ENCODE data around the gene DBH.

DBH gene

DNA sequence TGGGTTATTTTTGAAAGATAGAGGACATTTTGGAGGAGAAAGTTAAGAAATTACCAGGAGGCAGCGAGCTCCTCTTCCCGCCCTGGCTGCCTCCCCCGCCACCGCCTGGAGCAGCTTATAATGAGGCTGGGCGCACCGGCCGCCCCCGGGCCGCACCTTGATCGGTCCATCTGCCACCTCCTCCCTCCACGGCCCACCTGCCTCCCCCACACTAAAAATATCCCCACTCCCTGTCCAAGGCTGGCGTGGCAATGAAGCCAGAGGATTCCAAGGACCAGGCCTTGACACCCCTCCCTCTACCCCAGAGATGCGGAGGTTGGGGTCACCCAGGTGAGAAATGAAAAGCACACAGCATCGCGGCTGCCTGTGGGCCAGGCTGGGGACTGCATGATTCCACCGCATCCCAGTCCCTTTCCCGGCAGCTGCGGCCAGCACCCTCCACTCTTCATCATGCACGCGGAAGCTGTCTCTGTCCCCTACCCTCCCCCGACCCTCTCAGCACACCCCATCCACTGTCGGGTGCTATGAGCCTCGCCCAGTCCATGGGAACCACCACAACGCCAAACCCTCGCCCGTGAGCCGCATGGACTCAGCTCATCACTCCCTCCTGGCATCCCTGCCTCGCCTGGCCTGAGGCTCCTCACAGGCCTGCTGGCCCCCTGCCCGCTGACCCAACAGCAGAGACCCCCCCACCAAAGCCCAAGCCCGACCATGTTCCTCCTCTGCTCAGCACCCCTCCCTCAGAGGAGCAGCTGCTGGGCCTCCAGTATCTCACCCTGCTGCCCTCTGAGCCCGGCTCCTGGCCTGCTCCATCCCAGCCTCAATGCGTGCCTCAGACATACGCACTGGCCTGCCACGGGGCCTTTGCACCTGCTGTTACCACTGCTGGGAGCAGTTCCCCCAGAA lies 51.9 kb downstream of the DBH start:
- H3K4me1 ChIP-seq (ENCODE audit: control insufficient read depth in 2 of 2, insufficient read depth in 2 of 2, low read length in 2 of 2) = peaks cover 0 to 3% of the 10 kb centered on the region in 2 donors
- no peak overlapping the region for H3K27ac ChIP-seq (ENCODE audit: low read depth in 2 of 2, low read length in 2 of 2)
- no peak overlapping the region for H3K9ac ChIP-seq (ENCODE audit: low read depth in 1 of 2, low read length in 2 of 2)
- no peaks in the 10 kb centered on the region for H3K27me3 ChIP-seq (ENCODE audit: control insufficient read depth in 2 of 2, insufficient read depth in 2 of 2, low read length in 2 of 2)
- H3K9me3 ChIP-seq (ENCODE audit: control insufficient read depth in 2 of 2, low read length in 2 of 2) = no peaks in the 10 kb centered on the region
- H3K36me3 ChIP-seq (ENCODE audit: control insufficient read depth in 2 of 2, insufficient read depth in 2 of 2, low read length in 2 of 2) = no peaks in the 10 kb centered on the region
- H3K4me3 ChIP-seq (ENCODE audit: low read length in 2 of 2) = no peak overlapping the region

DNA sequence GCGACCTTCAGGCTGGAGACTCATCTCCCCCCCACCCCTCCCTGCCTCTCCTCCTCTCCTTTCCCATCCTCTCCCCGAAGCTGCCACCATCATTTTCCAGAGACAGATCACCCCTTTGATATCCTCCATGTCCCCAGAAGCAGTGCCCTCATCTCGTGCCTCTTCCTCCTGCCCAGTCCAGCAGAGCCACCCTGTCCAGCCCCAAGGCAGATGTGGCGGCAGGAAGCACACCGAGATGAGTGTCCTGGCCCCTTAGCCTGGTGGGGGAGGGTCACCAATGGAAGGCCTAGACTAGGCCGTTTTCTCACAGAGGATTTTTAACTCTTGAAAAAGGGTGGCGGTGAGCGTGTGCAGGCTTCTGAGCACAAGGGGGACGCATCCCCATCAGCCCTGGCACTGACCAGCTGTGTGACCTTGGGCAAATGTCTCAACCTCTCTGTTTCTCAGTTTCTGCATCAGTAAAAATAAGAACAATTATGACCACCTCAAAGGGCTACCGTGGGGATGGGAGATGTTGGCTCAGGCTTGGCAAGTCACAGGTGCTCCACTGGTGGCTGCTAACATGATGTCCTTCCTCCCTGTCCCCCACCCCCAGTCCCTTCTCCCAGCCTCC lies 53.1 kb downstream of the DBH start:
- H3K9ac ChIP-seq (ENCODE audit: low read depth in 1 of 2, low read length in 2 of 2) = no peak overlapping the region
- H3K36me3 ChIP-seq (ENCODE audit: control insufficient read depth in 2 of 2, insufficient read depth in 2 of 2, low read length in 2 of 2) = no peaks in the 10 kb centered on the region
- no peaks in the 10 kb centered on the region for H3K4me1 ChIP-seq (ENCODE audit: control insufficient read depth in 2 of 2, insufficient read depth in 2 of 2, low read length in 2 of 2)
- no peak overlapping the region for H3K27ac ChIP-seq (ENCODE audit: low read depth in 2 of 2, low read length in 2 of 2)
- no peaks in the 10 kb centered on the region for H3K27me3 ChIP-seq (ENCODE audit: control insufficient read depth in 2 of 2, insufficient read depth in 2 of 2, low read length in 2 of 2)
- no peaks in the 10 kb centered on the region for H3K9me3 ChIP-seq (ENCODE audit: control insufficient read depth in 2 of 2, low read length in 2 of 2)
- H3K4me3 ChIP-seq (ENCODE audit: low read length in 2 of 2) = no peak overlapping the region

DNA sequence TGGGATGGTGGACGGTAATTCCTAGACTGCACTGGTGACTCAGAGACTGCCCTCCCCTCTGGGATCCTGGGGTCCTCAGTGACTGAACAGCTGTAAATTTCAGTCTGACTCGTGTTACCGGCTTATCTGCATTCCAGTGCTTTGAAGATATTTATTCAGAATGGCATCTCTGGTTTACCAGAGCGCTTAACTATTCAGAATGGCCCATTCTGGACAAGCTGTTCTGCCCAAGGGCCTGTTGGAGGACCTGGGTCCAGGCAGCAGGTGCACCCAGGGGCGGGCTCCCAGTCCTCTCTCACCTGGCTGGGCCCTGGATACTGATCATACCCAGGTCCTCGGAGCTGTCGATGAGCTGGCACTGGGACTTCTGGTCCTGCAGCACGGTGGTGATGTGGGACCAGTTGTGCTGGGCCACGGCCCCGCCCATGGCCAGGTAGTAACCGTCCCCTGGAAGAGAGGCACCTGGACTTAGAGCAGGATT lies 54.0 kb downstream of the DBH start:
- Histone ChIP-seq H3K27ac (ENCODE audit: low read depth in 2 of 2, low read length in 2 of 2) (no peak overlapping the region), H3K4me3 (ENCODE audit: low read length in 2 of 2) (no peak overlapping the region), H3K27me3 (ENCODE audit: control insufficient read depth in 2 of 2, insufficient read depth in 2 of 2, low read length in 2 of 2) (no peaks in the 10 kb centered on the region), H3K36me3 (ENCODE audit: control insufficient read depth in 2 of 2, insufficient read depth in 2 of 2, low read length in 2 of 2) (no peaks in the 10 kb centered on the region), H3K4me1 (ENCODE audit: control insufficient read depth in 2 of 2, insufficient read depth in 2 of 2, low read length in 2 of 2) (no peaks in the 10 kb centered on the region), H3K9me3 (ENCODE audit: control insufficient read depth in 2 of 2, low read length in 2 of 2) (no peaks in the 10 kb centered on the region), H3K9ac (ENCODE audit: low read depth in 1 of 2, low read length in 2 of 2) (no peak overlapping the region)

DNA sequence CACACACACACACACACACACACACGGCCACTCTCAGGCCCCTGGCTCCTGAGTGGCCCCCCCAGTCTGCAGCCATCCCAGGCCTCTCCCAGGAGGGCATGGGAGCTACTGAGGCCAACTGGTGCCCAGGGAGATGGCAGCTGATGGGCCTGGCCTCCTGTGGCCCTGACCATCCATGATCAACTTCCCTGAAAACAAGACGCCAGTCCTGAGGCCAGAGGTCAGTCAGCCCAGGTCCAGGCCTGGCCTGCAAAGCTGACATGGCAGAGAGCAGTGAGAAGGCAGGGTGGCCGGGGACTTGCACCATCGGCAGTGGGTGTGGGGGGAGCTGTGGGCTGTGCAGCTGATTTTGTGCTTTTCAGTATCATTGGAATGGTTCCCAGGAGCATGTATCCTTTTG lies 55.0 kb downstream of the DBH start:
- Histone ChIP-seq H3K9ac (ENCODE audit: low read depth in 1 of 2, low read length in 2 of 2) (no peak overlapping the region), H3K27me3 (ENCODE audit: control insufficient read depth in 2 of 2, insufficient read depth in 2 of 2, low read length in 2 of 2) (no peaks in the 10 kb centered on the region), H3K4me1 (ENCODE audit: control insufficient read depth in 2 of 2, insufficient read depth in 2 of 2, low read length in 2 of 2) (no peaks in the 10 kb centered on the region), H3K4me3 (ENCODE audit: low read length in 2 of 2) (no peak overlapping the region), H3K27ac (ENCODE audit: low read depth in 2 of 2, low read length in 2 of 2) (no peak overlapping the region), H3K9me3 (ENCODE audit: control insufficient read depth in 2 of 2, low read length in 2 of 2) (no peaks in the 10 kb centered on the region), H3K36me3 (ENCODE audit: control insufficient read depth in 2 of 2, insufficient read depth in 2 of 2, low read length in 2 of 2) (no peaks in the 10 kb centered on the region)

DNA sequence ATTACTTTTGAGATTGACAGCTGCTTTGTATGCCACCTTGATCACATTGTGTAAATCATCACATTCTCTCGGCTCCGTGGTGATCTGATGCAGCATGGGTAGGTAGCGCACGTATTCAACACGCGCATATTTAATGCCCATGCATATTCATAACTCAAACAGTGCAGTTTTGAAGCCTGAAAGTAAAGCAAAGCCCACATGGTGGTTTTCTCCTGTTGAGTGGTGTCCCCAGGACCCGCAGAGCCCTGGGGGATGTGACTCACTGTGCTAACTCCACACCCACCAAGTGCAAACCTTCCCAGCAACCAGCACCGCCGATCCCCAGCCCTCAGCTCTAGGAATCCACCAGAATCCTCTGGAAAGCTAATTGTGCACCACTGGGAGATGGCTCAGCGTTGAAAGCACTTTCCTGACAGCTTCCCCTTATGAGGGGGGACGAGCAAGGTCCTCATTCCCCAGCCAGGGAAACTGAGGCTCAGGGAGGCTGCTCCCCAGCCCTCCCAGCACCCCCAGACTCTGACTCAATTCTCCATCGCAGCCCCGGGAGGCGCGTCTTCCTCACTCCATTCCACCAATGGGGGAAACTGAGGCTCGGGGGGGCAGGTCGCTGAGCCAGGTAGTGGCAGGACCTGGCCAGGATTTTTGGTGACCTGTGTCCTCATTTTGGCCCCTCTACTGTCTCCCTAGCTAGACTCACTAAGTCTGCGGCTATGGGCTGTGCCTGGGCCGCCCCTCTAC lies 55.6 kb downstream of the DBH start:
- no peaks in the 10 kb centered on the region for H3K4me1 ChIP-seq (ENCODE audit: control insufficient read depth in 2 of 2, insufficient read depth in 2 of 2, low read length in 2 of 2)
- no peaks in the 10 kb centered on the region for H3K36me3 ChIP-seq (ENCODE audit: control insufficient read depth in 2 of 2, insufficient read depth in 2 of 2, low read length in 2 of 2)
- H3K9ac ChIP-seq (ENCODE audit: low read depth in 1 of 2, low read length in 2 of 2) = no peak overlapping the region
- H3K27me3 ChIP-seq (ENCODE audit: control insufficient read depth in 2 of 2, insufficient read depth in 2 of 2, low read length in 2 of 2) = no peaks in the 10 kb centered on the region
- no peaks in the 10 kb centered on the region for H3K9me3 ChIP-seq (ENCODE audit: control insufficient read depth in 2 of 2, low read length in 2 of 2)
- no peak overlapping the region for H3K4me3 ChIP-seq (ENCODE audit: low read length in 2 of 2)
- H3K27ac ChIP-seq (ENCODE audit: low read depth in 2 of 2, low read length in 2 of 2) = no peak overlapping the region

DNA sequence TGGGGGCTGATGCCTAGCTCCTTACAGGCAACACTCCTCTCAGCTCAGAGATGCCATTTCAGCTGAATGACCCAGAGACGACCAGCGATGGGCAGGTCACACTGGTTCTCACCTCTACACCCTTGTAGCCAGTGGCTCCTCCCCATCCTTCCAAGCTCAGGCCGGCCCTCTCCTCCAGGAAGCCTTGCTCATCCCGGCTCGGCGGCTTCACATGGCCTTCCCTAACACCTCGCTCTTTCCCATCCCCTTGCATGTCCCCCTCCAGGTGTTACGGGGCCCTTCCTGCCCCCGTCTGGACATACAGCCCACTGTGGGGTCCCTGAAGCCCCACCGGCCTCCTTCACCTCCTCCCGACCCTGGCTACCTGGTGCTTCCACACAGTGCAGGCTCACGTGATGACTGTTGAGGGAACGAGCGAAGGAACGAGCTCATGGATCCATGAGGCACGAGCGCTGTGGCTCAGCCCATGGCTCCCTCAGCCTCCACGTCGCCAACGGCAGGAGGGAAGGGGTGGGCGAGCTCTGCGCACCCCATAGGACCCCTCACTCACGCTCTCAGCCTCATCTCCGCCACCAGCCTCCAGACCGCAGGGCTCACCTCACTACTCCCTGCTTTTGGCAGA lies 56.3 kb downstream of the DBH start:
- H3K36me3 ChIP-seq (ENCODE audit: control insufficient read depth in 2 of 2, insufficient read depth in 2 of 2, low read length in 2 of 2) = no peaks in the 10 kb centered on the region
- H3K27me3 ChIP-seq (ENCODE audit: control insufficient read depth in 2 of 2, insufficient read depth in 2 of 2, low read length in 2 of 2) = no peaks in the 10 kb centered on the region
- no peak overlapping the region for H3K4me3 ChIP-seq (ENCODE audit: low read length in 2 of 2)
- H3K9me3 ChIP-seq (ENCODE audit: control insufficient read depth in 2 of 2, low read length in 2 of 2) = no peaks in the 10 kb centered on the region
- no peaks in the 10 kb centered on the region for H3K4me1 ChIP-seq (ENCODE audit: control insufficient read depth in 2 of 2, insufficient read depth in 2 of 2, low read length in 2 of 2)
- no peak overlapping the region for H3K9ac ChIP-seq (ENCODE audit: low read depth in 1 of 2, low read length in 2 of 2)
- H3K27ac ChIP-seq (ENCODE audit: low read depth in 2 of 2, low read length in 2 of 2) = no peak overlapping the region

DNA sequence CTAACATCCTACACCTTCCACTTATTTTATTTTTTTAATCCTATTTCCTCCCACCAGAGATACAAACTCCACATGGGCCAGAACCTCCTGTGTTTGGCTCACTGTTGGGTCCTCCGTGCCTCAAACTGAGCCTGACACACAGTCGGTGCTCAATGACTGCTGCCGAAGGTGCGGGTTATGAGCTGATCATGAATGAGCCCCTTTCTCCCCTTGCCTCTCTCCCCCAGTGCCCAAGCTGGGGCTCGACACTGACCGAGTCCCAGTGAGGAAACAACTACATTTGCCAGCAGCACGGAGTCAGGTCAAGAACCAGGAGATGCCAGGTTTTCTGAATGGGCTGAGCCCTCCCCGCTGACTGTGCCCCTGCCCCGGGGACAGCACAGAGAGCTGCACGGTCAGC lies 57.0 kb downstream of the DBH start:
- Histone ChIP-seq H3K4me1 (ENCODE audit: control insufficient read depth in 2 of 2, insufficient read depth in 2 of 2, low read length in 2 of 2) (no peaks in the 10 kb centered on the region), H3K4me3 (ENCODE audit: low read length in 2 of 2) (no peak overlapping the region), H3K27me3 (ENCODE audit: control insufficient read depth in 2 of 2, insufficient read depth in 2 of 2, low read length in 2 of 2) (no peaks in the 10 kb centered on the region), H3K36me3 (ENCODE audit: control insufficient read depth in 2 of 2, insufficient read depth in 2 of 2, low read length in 2 of 2) (no peaks in the 10 kb centered on the region), H3K9me3 (ENCODE audit: control insufficient read depth in 2 of 2, low read length in 2 of 2) (no peaks in the 10 kb centered on the region), H3K27ac (ENCODE audit: low read depth in 2 of 2, low read length in 2 of 2) (no peak overlapping the region), H3K9ac (ENCODE audit: low read depth in 1 of 2, low read length in 2 of 2) (no peak overlapping the region)

DNA sequence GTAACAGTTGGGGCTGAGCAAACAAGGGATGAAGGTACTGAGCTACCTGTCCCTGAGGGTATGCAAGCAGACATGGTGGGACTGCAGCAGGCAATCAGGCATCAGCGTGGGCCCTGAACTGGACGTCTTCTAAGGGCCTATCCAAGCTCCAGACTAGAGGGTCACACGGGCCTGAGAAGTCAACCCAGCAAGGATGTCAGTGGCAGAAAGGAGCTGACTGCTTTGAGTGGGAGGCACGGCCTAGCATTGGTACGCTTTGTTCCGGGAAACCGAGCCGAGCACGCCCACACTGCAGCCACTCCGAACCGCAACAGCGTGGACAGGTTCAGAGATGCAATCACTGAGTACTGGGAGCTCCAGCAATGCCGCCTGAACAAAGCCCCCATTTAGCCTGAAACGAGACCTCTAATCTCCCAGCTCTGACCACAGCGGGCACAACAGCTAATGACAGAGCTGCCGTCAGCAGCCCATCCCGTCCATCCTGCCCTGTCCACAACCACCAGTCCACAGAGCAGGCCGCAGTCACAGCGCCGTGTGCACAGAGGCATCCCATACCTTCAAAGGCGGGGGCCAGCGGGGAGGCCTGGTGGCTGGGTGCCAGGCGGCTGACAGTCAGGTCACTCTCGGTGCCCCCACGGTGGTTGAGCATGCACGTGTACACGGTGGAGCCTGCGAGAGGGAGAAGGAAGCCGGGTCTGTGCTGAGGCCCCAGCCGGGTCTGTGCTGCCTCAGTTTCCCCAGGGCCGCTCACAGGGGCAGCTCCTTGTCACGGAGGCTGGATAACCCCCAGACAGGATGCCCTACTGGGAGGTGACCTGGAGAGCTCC lies 57.8 kb downstream of the DBH start:
- Histone ChIP-seq H3K27me3 (ENCODE audit: control insufficient read depth in 2 of 2, insufficient read depth in 2 of 2, low read length in 2 of 2) (no peaks in the 10 kb centered on the region), H3K4me3 (ENCODE audit: low read length in 2 of 2) (no peak overlapping the region), H3K9me3 (ENCODE audit: control insufficient read depth in 2 of 2, low read length in 2 of 2) (no peaks in the 10 kb centered on the region), H3K4me1 (ENCODE audit: control insufficient read depth in 2 of 2, insufficient read depth in 2 of 2, low read length in 2 of 2) (no peaks in the 10 kb centered on the region), H3K36me3 (ENCODE audit: control insufficient read depth in 2 of 2, insufficient read depth in 2 of 2, low read length in 2 of 2) (no peaks in the 10 kb centered on the region), H3K27ac (ENCODE audit: low read depth in 2 of 2, low read length in 2 of 2) (no peak overlapping the region), H3K9ac (ENCODE audit: low read depth in 1 of 2, low read length in 2 of 2) (no peak overlapping the region)

DNA sequence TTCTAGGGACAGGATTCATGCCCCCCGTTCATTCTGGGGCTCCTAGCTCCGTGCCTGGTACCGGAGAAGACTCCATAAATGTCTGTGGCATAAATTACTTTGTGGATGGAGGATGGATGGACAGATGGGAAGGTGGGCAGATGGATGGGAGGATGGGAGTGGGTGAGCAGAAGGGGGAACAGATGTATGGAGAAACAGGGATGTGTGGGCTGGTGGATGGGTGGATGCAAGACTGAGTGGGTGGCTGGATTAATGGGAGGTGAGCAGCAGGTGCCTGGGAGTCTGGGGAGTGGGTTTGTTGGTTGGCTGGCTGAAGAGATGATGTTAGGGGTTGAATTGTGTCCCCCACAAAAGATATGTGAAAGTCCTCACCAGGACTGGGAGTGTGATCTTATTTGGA lies 58.5 kb downstream of the DBH start:
- no peak overlapping the region for H3K4me3 ChIP-seq (ENCODE audit: low read length in 2 of 2)
- H3K9ac ChIP-seq (ENCODE audit: low read depth in 1 of 2, low read length in 2 of 2) = no peak overlapping the region
- H3K27ac ChIP-seq (ENCODE audit: low read depth in 2 of 2, low read length in 2 of 2) = no peak overlapping the region
- H3K4me1 ChIP-seq (ENCODE audit: control insufficient read depth in 2 of 2, insufficient read depth in 2 of 2, low read length in 2 of 2) = no peaks in the 10 kb centered on the region
- no peaks in the 10 kb centered on the region for H3K9me3 ChIP-seq (ENCODE audit: control insufficient read depth in 2 of 2, low read length in 2 of 2)
- H3K27me3 ChIP-seq (ENCODE audit: control insufficient read depth in 2 of 2, insufficient read depth in 2 of 2, low read length in 2 of 2) = no peaks in the 10 kb centered on the region
- no peaks in the 10 kb centered on the region for H3K36me3 ChIP-seq (ENCODE audit: control insufficient read depth in 2 of 2, insufficient read depth in 2 of 2, low read length in 2 of 2)

Measured in mucosa of rectum (tissue), 2 donors.